ENCODE data around the gene FARP1. TPM values are rescaled to one million over a fixed set of nuclear protein-coding genes. Genes with fewer than 3 reads are reported as not detected.

The FARP1 gene
- total RNA-seq, 1 donor from 2014 or later, result 289 TPM

DNA sequence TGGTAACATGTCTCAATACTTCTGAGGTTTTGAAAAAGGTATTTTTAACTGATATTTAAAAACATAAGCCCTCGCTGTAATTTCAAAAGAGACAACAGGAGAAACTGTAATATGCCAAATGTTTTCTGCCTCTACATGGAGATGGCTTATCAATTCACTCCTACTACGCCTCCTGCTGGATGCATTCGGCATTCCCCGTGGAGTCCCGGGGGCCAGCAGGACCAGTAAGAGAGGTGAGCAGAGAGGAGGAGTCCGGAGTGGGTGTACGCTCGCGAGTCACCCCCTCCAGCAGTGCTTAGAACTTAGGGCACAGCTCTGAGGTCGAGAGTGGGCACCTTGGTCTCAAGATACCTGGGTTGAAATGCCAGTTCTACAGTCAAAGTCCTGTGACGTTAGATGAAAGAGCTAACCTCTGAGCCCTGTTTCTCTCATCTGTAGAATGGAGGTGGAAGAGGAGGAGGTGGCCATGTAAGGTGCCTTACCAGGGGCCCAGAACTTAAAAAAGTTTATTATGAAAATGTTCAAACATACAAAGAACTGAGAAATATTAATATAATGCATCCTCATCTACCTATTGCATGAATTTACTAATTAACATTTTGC is 323.8 kb downstream of the FARP1 start:
- peak in 1 of 2 experiments; percentile 66 for DNase-seq (ENCODE audit: low spot score in 2 of 2, unreplicated experiment in 2 of 2)
- TF ChIP-seq, protein P1, sequence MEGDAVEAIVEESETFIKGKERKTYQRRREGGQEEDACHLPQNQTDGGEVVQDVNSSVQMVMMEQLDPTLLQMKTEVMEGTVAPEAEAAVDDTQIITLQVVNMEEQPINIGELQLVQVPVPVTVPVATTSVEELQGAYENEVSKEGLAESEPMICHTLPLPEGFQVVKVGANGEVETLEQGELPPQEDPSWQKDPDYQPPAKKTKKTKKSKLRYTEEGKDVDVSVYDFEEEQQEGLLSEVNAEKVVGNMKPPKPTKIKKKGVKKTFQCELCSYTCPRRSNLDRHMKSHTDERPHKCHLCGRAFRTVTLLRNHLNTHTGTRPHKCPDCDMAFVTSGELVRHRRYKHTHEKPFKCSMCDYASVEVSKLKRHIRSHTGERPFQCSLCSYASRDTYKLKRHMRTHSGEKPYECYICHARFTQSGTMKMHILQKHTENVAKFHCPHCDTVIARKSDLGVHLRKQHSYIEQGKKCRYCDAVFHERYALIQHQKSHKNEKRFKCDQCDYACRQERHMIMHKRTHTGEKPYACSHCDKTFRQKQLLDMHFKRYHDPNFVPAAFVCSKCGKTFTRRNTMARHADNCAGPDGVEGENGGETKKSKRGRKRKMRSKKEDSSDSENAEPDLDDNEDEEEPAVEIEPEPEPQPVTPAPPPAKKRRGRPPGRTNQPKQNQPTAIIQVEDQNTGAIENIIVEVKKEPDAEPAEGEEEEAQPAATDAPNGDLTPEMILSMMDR (IDR thresholded peaks at IDR 0.05; ENCODE audit: unreplicated experiment), result no peak
- Mint-ChIP-seq H3K4me3 (no peak overlapping the region), H3K36me3 (peaks cover 40% of the 10 kb centered on the region), H3K27ac (no peak overlapping the region), H3K9me3 (no peaks in the 10 kb centered on the region), H3K4me1 (peaks cover 5% of the 10 kb centered on the region), H3K27me3 (ENCODE audit: low read depth) (no peaks in the 10 kb centered on the region)

GRCh38 chr13:98467263-98467985 is 324.5 kb downstream of the FARP1 start:
- TF ChIP-seq, protein P1 (IDR thresholded peaks at IDR 0.05; ENCODE audit: unreplicated experiment), result no peak
- peaks cover 42% of the 10 kb centered on the region for H3K36me3 Mint-ChIP-seq
- H3K27me3 Mint-ChIP-seq (ENCODE audit: low read depth), result no peaks in the 10 kb centered on the region
- DNase-seq (ENCODE audit: low spot score in 2 of 2, unreplicated experiment in 2 of 2), result no peak
- H3K4me1 Mint-ChIP-seq, result peaks cover 5% of the 10 kb centered on the region
- H3K27ac Mint-ChIP-seq, result peak overlapping the region; percentile 9
- H3K4me3 Mint-ChIP-seq, result no peak overlapping the region
- H3K9me3 Mint-ChIP-seq, result no peaks in the 10 kb centered on the region

GRCh38 chr13:98468361-98468760 is 325.5 kb downstream of the FARP1 start:
- no peaks in the 10 kb centered on the region for H3K27me3 Mint-ChIP-seq (ENCODE audit: low read depth)
- no peaks in the 10 kb centered on the region for H3K9me3 Mint-ChIP-seq
- no peak overlapping the region for H3K4me3 Mint-ChIP-seq
- H3K27ac Mint-ChIP-seq, result no peak overlapping the region
- H3K36me3 Mint-ChIP-seq, result peaks cover 39% of the 10 kb centered on the region
- no peak for DNase-seq (ENCODE audit: low spot score in 2 of 2, unreplicated experiment in 2 of 2)
- TF ChIP-seq, protein P1 (IDR thresholded peaks at IDR 0.05; ENCODE audit: unreplicated experiment), result no peak
- H3K4me1 Mint-ChIP-seq, result peaks cover 2% of the 10 kb centered on the region

- no peak for DNase-seq (ENCODE audit: low spot score in 2 of 2, unreplicated experiment in 2 of 2)
- Mint-ChIP-seq H3K27ac (no peak overlapping the region), H3K9me3 (no peaks in the 10 kb centered on the region), H3K36me3 (peaks cover 35% of the 10 kb centered on the region), H3K27me3 (ENCODE audit: low read depth) (no peaks in the 10 kb centered on the region), H3K4me1 (peaks cover 1% of the 10 kb centered on the region), H3K4me3 (no peak overlapping the region)
- TF ChIP-seq, protein P1 (IDR thresholded peaks at IDR 0.05; ENCODE audit: unreplicated experiment), result no peak
These were observed 326.0 kb downstream of the FARP1 start for GRCh38 chr13:98468929-98469328.

GRCh38 chr13:98470920-98471319 is 328.0 kb downstream of the FARP1 start:
- peaks cover 2% of the 10 kb centered on the region for H3K4me1 Mint-ChIP-seq
- H3K27me3 Mint-ChIP-seq (ENCODE audit: low read depth), result no peaks in the 10 kb centered on the region
- no peak overlapping the region for H3K4me3 Mint-ChIP-seq
- DNase-seq (ENCODE audit: low spot score in 2 of 2, unreplicated experiment in 2 of 2), result no peak
- TF ChIP-seq, protein P1 (IDR thresholded peaks at IDR 0.05; ENCODE audit: unreplicated experiment), result no peak
- no peaks in the 10 kb centered on the region for H3K9me3 Mint-ChIP-seq
- H3K36me3 Mint-ChIP-seq, result peaks cover 30% of the 10 kb centered on the region
- H3K27ac Mint-ChIP-seq, result no peak overlapping the region

Measured in mesothelial cell of epicardium (in vitro differentiated cells).